ENCODE results near the gene TRIM8.

Gene TRIM8

DNA sequence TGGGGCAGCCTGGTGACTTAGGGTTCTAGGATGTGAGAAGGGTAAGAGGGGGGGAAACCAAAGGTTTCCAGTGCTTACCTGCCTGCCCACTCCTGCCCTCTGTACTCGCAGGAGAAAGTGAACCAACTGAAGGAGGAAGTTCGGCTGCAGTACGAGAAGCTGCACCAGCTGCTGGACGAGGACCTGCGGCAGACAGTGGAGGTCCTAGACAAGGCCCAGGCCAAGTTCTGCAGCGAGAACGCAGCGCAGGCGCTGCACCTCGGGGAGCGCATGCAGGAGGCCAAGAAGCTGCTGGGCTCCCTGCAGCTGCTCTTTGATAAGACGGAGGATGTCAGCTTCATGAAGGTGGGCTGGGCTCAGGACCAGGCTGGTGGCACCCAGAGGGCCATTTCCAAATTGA, 10.7 kb downstream of the TRIM8 start:
- no peak for TF ChIP-seq CTCF (IDR thresholded peaks at IDR 0.05; ENCODE audit: control extremely low read depth, extremely low read depth, low read depth, missing control alignments)
- ChIA-PET POLR2A (no interaction called here), CTCF (interaction anchor here (1.5 to 3.2 kb wide), 5 partner anchors 10 to 31 kb away, joined by 3 to 17 read pairs (median 9); partner anchors contain the start of gene TRIM8)
- DNase-seq (ENCODE audit: extremely low spot score), result no peak

GRCh38 chr10:102656026-102656425, 11.7 kb downstream of the TRIM8 start:
- POLR2A ChIA-PET, result no interaction called here
- no peak for TF ChIP-seq CTCF (IDR thresholded peaks at IDR 0.05; ENCODE audit: control extremely low read depth, extremely low read depth, low read depth, missing control alignments)
- CTCF ChIA-PET, result interaction anchor here (1.0 to 1.6 kb wide), 7 partner anchors 9 to 57 kb away, joined by 3 to 5 read pairs (median 3); partner anchors contain the start of gene TRIM8
- no peak for DNase-seq (ENCODE audit: extremely low spot score)

DNA sequence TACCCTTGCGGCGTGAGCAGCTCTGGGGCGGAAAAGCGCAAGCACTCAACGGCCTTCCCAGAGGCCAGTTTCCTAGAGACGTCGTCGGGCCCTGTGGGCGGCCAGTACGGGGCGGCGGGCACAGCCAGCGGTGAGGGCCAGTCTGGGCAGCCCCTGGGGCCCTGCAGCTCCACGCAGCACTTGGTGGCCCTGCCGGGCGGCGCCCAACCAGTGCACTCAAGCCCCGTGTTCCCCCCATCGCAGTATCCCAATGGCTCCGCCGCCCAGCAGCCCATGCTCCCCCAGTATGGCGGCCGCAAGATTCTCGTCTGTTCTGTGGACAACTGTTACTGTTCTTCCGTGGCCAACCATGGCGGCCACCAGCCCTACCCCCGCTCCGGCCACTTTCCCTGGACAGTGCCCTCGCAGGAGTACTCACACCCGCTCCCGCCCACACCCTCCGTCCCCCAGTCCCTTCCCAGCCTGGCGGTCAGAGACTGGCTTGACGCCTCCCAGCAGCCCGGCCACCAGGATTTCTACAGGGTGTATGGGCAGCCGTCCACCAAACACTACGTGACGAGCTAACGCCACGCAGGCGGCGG, 12.6 kb downstream of the TRIM8 start:
- DNase-seq (ENCODE audit: extremely low spot score), result no peak
- ChIA-PET CTCF (interaction anchor here (1.0 to 1.6 kb wide), 4 partner anchors 8 to 56 kb away, joined by 3 to 5 read pairs (median 4); no protein-coding TSS in a partner anchor), POLR2A (no interaction called here)
- TF ChIP-seq CTCF (IDR thresholded peaks at IDR 0.05; ENCODE audit: control extremely low read depth, extremely low read depth, low read depth, missing control alignments), result no peak

DNA sequence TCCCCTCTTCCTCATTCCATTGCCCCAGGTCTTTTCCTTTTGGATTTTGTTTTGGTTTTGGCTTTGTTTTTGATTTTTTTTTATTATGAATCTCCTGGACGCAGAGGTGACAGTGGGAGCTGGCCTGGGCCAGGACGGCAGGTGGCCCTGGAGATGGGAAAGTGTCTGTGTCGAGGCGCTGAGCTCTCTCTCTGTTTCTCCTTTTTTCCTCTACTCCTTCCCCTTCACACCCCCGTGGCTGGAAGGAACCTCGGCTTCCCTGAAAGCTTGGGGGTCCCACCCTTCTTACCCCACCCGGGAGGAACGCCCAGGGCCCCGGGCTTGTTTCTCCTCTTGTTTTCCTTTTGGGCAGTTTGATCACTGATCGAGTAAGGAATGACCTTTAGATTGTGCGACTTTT, 13.2 kb downstream of the TRIM8 start:
- ChIA-PET POLR2A (no interaction called here), CTCF (interaction anchor here (1.2 kb wide), 1 partner anchor 17 kb away, joined by 3 read pairs; no protein-coding TSS in a partner anchor)
- DNase-seq (ENCODE audit: extremely low spot score), result no peak
- TF ChIP-seq CTCF (IDR thresholded peaks at IDR 0.05; ENCODE audit: control extremely low read depth, extremely low read depth, low read depth, missing control alignments), result no peak

GRCh38 chr10:102657984-102658724, 13.9 kb downstream of the TRIM8 start:
- ChIA-PET POLR2A (interaction anchor here (1.0 to 1.5 kb wide), 2 partner anchors 8 to 12 kb away, joined by 3 read pairs; no protein-coding TSS in a partner anchor), CTCF (interaction anchor here (0.8 to 1.7 kb wide), 5 partner anchors 11 to 55 kb away, joined by 3 to 11 read pairs (median 3); no protein-coding TSS in a partner anchor)
- DNase-seq (ENCODE audit: extremely low spot score), result no peak
- no peak for TF ChIP-seq CTCF (IDR thresholded peaks at IDR 0.05; ENCODE audit: control extremely low read depth, extremely low read depth, low read depth, missing control alignments)

DNA sequence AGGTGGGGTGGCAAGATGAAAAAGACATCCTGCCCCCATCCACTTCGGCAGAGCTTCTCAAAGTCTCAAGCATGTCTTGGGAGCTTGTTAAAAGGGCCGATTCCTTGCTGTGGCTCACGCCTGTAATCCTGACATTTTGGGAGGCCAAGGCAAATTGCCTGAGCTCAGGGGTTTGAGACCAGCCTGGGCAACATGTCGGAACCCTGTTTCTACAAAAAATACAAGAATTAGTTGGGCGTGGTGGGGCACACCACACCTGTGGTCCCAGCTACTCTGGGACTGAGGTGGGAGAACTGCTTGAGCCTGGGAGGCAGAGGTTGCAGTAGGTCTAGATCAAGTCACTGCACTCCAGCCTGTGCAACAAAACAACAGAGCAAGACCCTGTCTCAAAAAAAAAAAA, 14.5 kb downstream of the TRIM8 start:
- TF ChIP-seq CTCF (IDR thresholded peaks at IDR 0.05; ENCODE audit: control extremely low read depth, extremely low read depth, low read depth, missing control alignments), result no peak
- ChIA-PET CTCF (interaction anchor here (0.8 to 1.7 kb wide), 4 partner anchors 11 to 54 kb away, joined by 3 to 11 read pairs (median 4); no protein-coding TSS in a partner anchor), POLR2A (interaction anchor here (1.0 to 1.5 kb wide), 2 partner anchors 9 to 12 kb away, joined by 3 read pairs; no protein-coding TSS in a partner anchor)
- no peak for DNase-seq (ENCODE audit: extremely low spot score)

Data from GM10248 (cell line).